Neural cell (in vitro differentiated cells): ENCODE measurements around the gene NCKAP5. TPM values are rescaled to one million over a fixed set of nuclear protein-coding genes. Genes with fewer than 3 reads are reported as not detected.

Experiments used
- H2AFZ ChIP-seq: fragments of 200-600, 300-800 bp; sonication (generic), shearing (Covaris generic); 2 replicates; pipeline ENCODE4 v1.6.0; 2014; ENCODE audit warnings: low read depth, mild to moderate bottlenecking, antibody characterized with exemption, low read length, moderate library complexity
- H3F3A ChIP-seq: fragments of 200-600 bp; shearing (Covaris generic); 2 replicates; pipeline ENCODE4 v1.6.1; 2016; ENCODE audit warnings: mild to moderate bottlenecking, moderate library complexity, mixed read lengths, antibody characterized with exemption, low read length; ENCODE audit not compliant: insufficient read depth, poor library complexity, severe bottlenecking
- H3K27ac ChIP-seq: fragments of 200-600, 300-800 bp; sonication (generic), shearing (Covaris generic); 2 replicates; pipeline ENCODE4 v1.5.1; 2014; ENCODE audit warnings: mild to moderate bottlenecking, low read length, moderate library complexity
- H3K27me3 ChIP-seq: fragments of 300-800, 200-600 bp; sonication (generic), shearing (Covaris generic); 2 replicates; pipeline ENCODE4 v1.6.0; 2014; ENCODE audit warnings: mild to moderate bottlenecking, low read depth, low read length, moderate library complexity; ENCODE audit not compliant: insufficient read depth
- H3K36me3 ChIP-seq: fragments of 300-800, 200-600 bp; sonication (generic), shearing (Covaris generic); 2 replicates; pipeline ENCODE4 v1.5.1; 2014; ENCODE audit warnings: mild to moderate bottlenecking, antibody characterized with exemption, low read length, moderate library complexity; ENCODE audit not compliant: insufficient read depth
- H3K4me2 ChIP-seq: fragments of 300-800, 200-600 bp; sonication (generic), shearing (Covaris generic); 2 replicates; pipeline ENCODE4 v1.6.0; 2014; ENCODE audit warnings: mild to moderate bottlenecking, low read length
- H3K4me3 ChIP-seq: fragments of 300-800, 200-600 bp; sonication (generic), shearing (Covaris generic); 2 replicates; pipeline ENCODE4 v1.5.1; 2014; ENCODE audit warnings: mild to moderate bottlenecking, low read length, moderate library complexity
- H3K79me2 ChIP-seq: fragments of 200-600 bp; shearing (Covaris generic); replicated peaks from 2 replicates; pipeline ENCODE4 v1.6.0; 2014; ENCODE audit warnings: mild to moderate bottlenecking, low read length, moderate library complexity; ENCODE audit not compliant: insufficient read depth
- H3K9ac ChIP-seq: fragments of 300-800, 200-600 bp; sonication (generic), shearing (Covaris generic); 2 replicates; pipeline ENCODE4 v1.6.1; 2016; ENCODE audit warnings: mild to moderate bottlenecking, low read length, mixed read lengths
- H3K9me2 ChIP-seq: fragments of 200-600 bp; shearing (Covaris generic); 2 replicates; pipeline ENCODE4 v1.6.1; 2016; ENCODE audit warnings: mild to moderate bottlenecking, low read length, mixed read lengths; ENCODE audit not compliant: insufficient read depth
- H3K9me3 ChIP-seq: fragments of 200-600, 300-800 bp; sonication (generic), shearing (Covaris generic); 2 replicates; pipeline ENCODE4 v1.6.1; 2016; ENCODE audit warnings: mild to moderate bottlenecking, mixed run types, low read length, moderate library complexity, mixed read lengths
- H4K20me1 ChIP-seq: fragments of 200-600 bp; shearing (Covaris generic); 2 replicates; pipeline ENCODE4 v1.6.1; 2016; ENCODE audit warnings: mild to moderate bottlenecking, mixed run types; ENCODE audit not compliant: insufficient read depth
- CTCF ChIP-seq: fragments of 450-650 bp; IDR thresholded peaks from 2 replicates; pipeline ENCODE4 v1.5.1; 2014; ENCODE audit warnings: antibody characterized with exemption, mild to moderate bottlenecking, moderate library complexity; ENCODE audit not compliant: poor library complexity, severe bottlenecking
- EZH2 ChIP-seq: fragments of 200-600, 300-800 bp; shearing (Covaris generic), sonication (generic); IDR thresholded peaks from 2 replicates; pipeline ENCODE4 v1.6.1; 2014; ENCODE audit warnings: antibody characterized with exemption, low read length, borderline replicate concordance, mild to moderate bottlenecking; ENCODE audit not compliant: insufficient read depth, poor library complexity, severe bottlenecking
- MXI1 ChIP-seq: fragments of 450-650 bp; conservative IDR thresholded peaks from 2 replicates; pipeline ENCODE4 v1.6.1; 2014; ENCODE audit warnings: antibody characterized with exemption, mild to moderate bottlenecking; ENCODE audit not compliant: poor library complexity, severe bottlenecking
- POLR2AphosphoS5 ChIP-seq: IDR thresholded peaks from 2 replicates; pipeline ENCODE4 v1.6.1; 2012
- RAD21 ChIP-seq: fragments of 450-650 bp; conservative IDR thresholded peaks from 2 replicates; pipeline ENCODE4 v1.6.1; 2014; ENCODE audit warnings: antibody characterized with exemption, mild to moderate bottlenecking, moderate library complexity
- REST ChIP-seq: IDR thresholded peaks from 2 replicates; pipeline ENCODE4 v1.6.1; 2012; ENCODE audit warnings: borderline replicate concordance
- SMC3 ChIP-seq: fragments of 450-650 bp; conservative IDR thresholded peaks from 2 replicates; pipeline ENCODE4 v1.6.1; 2014; ENCODE audit warnings: antibody characterized with exemption, mild to moderate bottlenecking, moderate library complexity; ENCODE audit not compliant: poor library complexity
- TAF1 ChIP-seq: IDR thresholded peaks from 2 replicates; pipeline ENCODE4 v1.6.1; 2012; ENCODE audit warnings: low read depth
- polyA plus RNA-seq: library from polyadenylated mRNA; depleted of rRNA; stranded (reverse); fragments of >200 nt; gene quantifications from 2 replicates; pipeline ENCODE4 v1.2.3, GENCODE V29; 2014

The NCKAP5 gene
- polyA plus RNA-seq, 1 donor from 2014 or later, result 2.4 TPM

GRCh38 chr2:132789066-132789465 is 779.2 kb downstream of the NCKAP5 start:
- no peaks in the 10 kb centered on the region for H3K27me3 ChIP-seq
- no peak overlapping the region for H2AFZ ChIP-seq
- no peaks in the 10 kb centered on the region for H3F3A ChIP-seq
- H3K9ac ChIP-seq, result no peak overlapping the region
- H3K4me2 ChIP-seq, result no peak overlapping the region
- H3K4me3 ChIP-seq, result no peak overlapping the region
- no peak overlapping the region for H3K27ac ChIP-seq
- TF ChIP-seq RAD21 (no peak), EZH2 (no peak), SMC3 (no peak), TAF1 (no peak), POLR2AphosphoS5 (no peak), CTCF (no peak), MXI1 (no peak), REST (no peak)
- H3K9me3 ChIP-seq, result no peaks in the 10 kb centered on the region
- no peaks in the 10 kb centered on the region for H3K79me2 ChIP-seq
- H4K20me1 ChIP-seq, result no peaks in the 10 kb centered on the region
- no peaks in the 10 kb centered on the region for H3K9me2 ChIP-seq
- H3K36me3 ChIP-seq, result no peaks in the 10 kb centered on the region

- no peak overlapping the region for H3K4me3 ChIP-seq
- no peaks in the 10 kb centered on the region for H3K36me3 ChIP-seq
- no peaks in the 10 kb centered on the region for H3F3A ChIP-seq
- no peak overlapping the region for H3K27ac ChIP-seq
- no peaks in the 10 kb centered on the region for H3K9me2 ChIP-seq
- TF ChIP-seq TAF1, result no peak
- no peak for TF ChIP-seq POLR2AphosphoS5
- H2AFZ ChIP-seq, result no peak overlapping the region
- no peak overlapping the region for H3K4me2 ChIP-seq
- H3K27me3 ChIP-seq, result no peaks in the 10 kb centered on the region
- H4K20me1 ChIP-seq, result no peaks in the 10 kb centered on the region
- no peaks in the 10 kb centered on the region for H3K9me3 ChIP-seq
- no peaks in the 10 kb centered on the region for H3K79me2 ChIP-seq
- no peak overlapping the region for H3K9ac ChIP-seq
These were observed 779.9 kb downstream of the NCKAP5 start for GRCh38 chr2:132788310-132788838.

- no peaks in the 10 kb centered on the region for H3K9me2 ChIP-seq
- no peak overlapping the region for H3K4me2 ChIP-seq
- no peak overlapping the region for H3K27ac ChIP-seq
- TF ChIP-seq EZH2, result no peak
- no peak overlapping the region for H3K9ac ChIP-seq
- no peaks in the 10 kb centered on the region for H3K79me2 ChIP-seq
- no peak overlapping the region for H3K4me3 ChIP-seq
- H3K27me3 ChIP-seq, result no peaks in the 10 kb centered on the region
- no peaks in the 10 kb centered on the region for H3K9me3 ChIP-seq
- H3K36me3 ChIP-seq, result no peaks in the 10 kb centered on the region
- no peaks in the 10 kb centered on the region for H4K20me1 ChIP-seq
- H2AFZ ChIP-seq, result no peak overlapping the region
- no peaks in the 10 kb centered on the region for H3F3A ChIP-seq
These were observed 784.4 kb downstream of the NCKAP5 start for GRCh38 chr2:132783883-132784282.
